Pulmonary artery endothelial cell (primary cell): ENCODE results near the gene ECT2. TPM values are rescaled to one million over a fixed set of nuclear protein-coding genes. Genes with fewer than 3 reads are reported as not detected.
"Not testable (repeated sequence)": the region's sequence is repeated elsewhere in the genome, so short reads cannot be mapped to it uniquely, and the experiment has no call there.

Experiments
- DNase-seq: peaks from one replicate; pipeline ENCODE4 v3.0.0-alpha.2; 2011; ENCODE audit warnings: low read depth, low spot score
- total RNA-seq: library from RNA; depleted of rRNA; stranded (reverse); fragments of >200 nt; gene quantifications from 2 replicates; pipeline ENCODE4 v1.2.3, GENCODE V29; 2014

The ECT2 gene
- total RNA-seq, 1 donor from 2014 or later = 32.9 TPM

DNA sequence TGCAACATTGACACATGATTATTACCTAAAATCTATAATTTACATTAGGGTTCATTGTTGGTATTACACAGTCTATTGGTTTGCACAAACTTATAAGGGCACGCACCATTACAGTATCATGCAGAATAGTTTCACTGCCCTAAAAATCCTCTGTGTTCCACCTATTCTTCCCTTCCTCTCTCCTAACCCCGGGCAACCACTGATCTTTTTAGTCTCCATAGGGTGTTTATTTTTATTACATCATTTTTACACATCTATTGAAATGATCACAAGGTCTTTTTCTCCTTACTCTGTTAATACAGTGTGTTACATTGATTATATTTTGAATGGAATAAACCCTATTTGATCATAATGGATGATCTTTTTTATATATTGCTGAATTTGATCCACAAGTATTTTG lies 15.5 kb upstream of the ECT2 start:
- no peak for DNase-seq

GRCh38 chr3:172739462-172739861 lies 11.1 kb upstream of the ECT2 start:
- no peak for DNase-seq

GRCh38 chr3:172746475-172746874 lies 4.1 kb upstream of the ECT2 start:
- DNase-seq = no peak

DNA sequence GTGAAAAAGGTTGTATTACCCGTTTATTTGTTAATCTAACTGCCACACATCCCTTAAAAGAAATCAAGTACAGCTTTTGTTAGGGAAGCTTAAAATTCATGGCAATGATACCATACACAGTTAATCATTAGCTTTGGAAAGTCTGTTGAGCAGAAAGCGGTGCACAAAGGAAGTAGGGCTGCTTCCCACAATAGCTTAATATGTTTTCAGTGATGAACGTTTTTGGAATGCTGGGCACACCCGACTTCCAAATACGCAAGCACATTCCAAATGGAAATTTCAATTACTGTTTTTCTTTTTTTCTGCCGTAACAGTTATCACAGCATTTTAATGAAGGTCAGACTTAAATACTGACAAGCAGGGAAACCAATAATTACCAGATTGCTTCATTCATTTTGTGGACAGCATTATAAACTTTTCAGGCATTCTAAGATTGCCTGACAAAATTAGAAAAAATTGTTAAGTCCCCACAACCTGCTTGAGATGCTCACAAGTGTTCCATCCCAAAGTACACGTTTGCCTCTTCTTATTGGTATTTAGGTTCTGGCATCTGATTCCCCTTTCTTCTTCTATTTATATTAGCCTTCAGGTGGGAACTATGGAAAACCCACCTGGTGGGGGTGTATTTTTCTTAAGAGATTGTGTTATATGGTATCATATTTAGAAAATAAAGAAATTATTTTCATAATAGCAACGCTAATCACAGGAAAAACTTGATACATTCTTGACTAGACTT lies 1.1 kb upstream of the ECT2 start:
- DNase-seq = peak; percentile 72

DNA sequence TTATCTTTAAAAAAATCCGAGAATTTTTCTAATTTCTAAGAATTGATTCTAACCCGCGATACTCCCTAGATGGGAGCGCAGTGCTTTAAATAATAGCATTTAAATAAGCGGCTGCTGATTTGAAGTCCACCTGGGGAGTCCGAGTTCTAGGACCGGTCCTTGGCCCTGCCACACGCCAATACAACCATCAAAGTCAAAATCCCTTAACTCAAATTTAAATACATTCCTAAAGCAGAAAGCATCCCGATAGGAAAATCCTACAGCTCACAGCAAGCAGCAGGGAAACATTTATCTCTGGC lies 508 bp upstream of the ECT2 start:
- DNase-seq = no peak

DNA sequence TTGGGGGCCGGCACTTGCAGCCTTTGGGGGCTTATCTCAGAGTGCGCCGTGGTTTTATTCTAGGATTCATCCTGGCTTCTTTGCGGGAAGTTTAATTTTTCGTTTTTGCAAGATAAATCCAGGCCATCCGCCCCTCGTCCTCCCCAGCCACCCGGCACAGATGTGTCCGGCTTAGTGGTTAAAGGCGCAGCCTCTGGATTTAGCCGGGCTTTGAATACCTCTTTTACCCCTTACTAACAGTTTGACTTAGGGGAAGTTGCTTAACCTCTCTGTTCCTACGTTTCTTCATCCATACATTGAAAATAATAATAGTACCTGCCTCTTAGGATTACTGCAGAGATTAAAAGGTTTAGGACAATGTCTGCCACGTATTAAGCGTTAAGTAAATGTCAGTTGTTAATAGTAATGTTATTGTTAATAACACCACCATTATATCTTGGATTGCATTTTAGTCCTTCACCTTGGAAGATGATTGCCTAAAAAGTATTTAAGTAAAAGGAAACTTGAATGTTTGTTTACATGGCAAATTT lies 714 bp downstream of the ECT2 start:
- no peak for DNase-seq

- DNase-seq = no peak
These were observed 2.1 kb downstream of the ECT2 start for GRCh38 chr3:172752651-172753050.

DNA sequence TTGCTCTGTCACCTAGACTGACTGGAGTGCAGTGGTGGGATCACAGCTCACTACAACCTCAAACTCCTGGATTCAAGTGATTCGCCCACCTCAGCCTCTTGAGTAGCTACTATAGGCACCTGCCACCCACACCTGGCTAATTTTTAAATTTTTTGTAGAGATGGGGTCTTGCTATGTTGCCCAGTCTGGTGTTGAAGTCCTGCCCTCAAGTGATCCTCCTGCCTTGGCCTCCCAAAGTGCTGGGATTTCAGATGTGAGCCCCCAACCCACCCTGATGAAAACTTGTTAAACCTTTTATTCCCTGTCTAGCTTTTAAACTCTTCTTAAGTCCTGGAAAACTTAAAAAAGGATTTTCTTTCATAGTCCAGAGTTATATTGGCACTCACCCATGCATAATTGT lies 2.6 kb downstream of the ECT2 start:
- no peak for DNase-seq

GRCh38 chr3:172760416-172760815 lies 9.9 kb downstream of the ECT2 start:
- DNase-seq = not testable (repeated sequence)

DNA sequence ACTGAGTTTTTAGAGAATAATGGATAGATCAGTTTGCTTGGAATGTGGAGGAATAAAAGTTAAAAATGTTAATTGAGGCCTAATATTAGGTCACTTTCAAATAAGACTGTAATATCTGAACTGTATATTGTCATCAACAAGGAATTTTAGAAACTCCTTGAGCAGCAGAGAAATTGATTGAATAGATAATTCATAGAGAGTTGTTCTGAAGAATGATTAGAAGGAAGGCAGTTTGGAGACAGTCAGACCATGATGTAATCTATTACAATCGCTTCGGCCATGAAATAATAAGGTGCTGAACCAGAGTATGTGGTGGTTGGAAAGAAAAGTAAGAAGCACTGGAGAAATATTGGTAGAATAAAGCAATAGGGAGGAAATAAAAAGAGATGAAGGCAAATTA lies 15.7 kb downstream of the ECT2 start:
- no peak for DNase-seq

DNA sequence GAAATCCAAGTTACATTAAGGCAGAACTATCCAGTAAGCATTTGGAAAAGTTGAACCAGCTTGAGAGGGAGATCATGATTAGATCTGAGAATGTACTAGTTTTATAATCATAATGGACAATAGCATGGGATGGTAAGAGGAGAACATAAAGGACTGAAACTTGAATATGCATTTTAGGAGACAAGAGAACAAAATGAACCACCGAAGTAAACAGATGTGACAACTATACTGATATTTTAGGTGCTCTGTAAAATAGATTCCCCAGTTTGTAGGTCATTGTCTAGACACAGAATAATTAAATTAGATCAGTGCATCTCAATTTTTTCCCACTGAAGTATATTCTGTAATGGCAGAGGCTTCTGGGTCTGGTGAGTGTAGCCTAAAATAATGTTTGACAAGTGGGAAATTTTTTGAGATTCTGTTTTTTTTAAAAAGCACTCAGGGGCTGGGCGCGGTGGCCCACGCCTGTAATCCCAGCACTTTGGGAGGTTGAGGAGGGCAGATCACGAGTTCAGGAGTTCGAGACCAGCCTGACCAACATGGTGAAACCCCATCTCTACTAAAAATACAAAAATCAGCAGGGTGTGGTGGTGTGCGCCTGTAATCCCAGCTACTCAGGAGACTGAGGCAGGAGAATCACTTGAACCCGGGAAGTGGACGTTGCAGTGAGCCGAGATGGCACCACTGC lies 16.3 kb downstream of the ECT2 start:
- no peak for DNase-seq

DNA sequence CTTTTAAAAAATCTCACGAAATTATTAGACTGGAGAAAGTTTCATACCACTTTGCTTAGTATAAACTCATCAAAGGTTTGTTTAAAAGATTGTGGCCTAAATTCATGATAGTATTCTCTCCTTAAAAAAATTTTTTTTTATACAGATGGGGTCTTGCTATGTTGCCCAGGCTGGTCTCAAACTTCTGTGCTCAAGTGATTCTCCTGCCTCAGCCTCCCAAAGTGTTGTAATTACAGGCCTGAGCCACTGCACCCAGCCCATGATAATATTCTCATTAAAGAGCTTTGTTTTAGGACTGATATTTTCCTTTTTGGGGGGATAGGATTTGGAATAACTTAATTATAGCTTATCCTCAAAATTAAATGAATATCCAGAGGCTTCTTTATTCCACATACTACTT lies 19.9 kb downstream of the ECT2 start:
- no peak for DNase-seq

GRCh38 chr3:172771672-172772071 lies 21.1 kb downstream of the ECT2 start:
- no peak for DNase-seq

DNA sequence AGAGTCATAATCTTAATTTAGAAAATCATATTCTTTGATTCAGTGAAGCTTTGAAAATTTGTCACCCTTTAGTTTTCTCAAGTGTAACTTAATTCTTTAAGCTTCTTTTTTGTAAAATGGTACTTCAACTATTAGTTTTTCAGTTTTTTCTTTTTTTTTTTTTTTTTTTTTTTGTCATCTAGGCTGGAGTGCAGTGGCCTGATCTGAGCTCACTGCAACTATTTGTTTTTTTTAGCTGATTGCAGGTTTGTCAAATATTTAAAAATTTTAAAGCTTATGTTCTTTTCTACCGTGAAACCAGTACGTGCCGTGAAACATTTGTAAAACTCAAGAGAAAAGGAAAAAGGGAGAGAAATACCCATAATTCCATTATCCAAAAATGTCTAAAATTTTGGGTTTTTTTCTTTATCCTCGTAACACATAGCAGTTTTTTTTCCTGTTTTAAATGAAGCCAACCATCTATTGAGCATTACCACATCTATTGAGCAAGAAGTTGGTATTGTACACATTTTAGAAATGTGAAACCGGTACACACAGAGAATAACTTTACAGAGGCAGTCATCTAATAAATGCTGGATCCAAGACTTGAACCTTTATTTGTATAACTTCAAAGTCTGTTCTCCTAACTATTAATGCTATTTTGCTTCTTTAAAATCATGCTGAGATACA lies 25.7 kb downstream of the ECT2 start:
- DNase-seq = no peak

GRCh38 chr3:172777901-172778300 lies 27.4 kb downstream of the ECT2 start:
- no peak for DNase-seq

DNA sequence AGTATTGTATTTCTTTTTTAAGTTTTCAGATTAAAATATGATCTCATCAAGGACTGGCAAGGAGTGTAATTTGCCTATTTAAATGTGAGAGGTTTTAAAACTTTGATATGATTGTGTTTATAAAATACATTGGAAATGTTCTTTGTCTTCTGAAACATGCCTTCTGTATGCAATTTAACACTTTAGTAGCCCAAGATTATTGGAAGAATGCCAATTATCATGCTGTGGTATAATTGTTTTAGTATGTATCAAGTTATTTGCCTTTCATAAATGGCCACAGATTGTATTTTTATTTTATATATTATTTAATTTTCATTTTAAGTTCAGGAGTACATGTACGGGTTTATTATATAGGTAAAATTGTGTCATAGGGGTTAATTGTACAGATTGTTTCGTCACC lies 31.7 kb downstream of the ECT2 start:
- no peak for DNase-seq

- no peak for DNase-seq
These were observed 35.5 kb downstream of the ECT2 start for GRCh38 chr3:172786036-172786435.

GRCh38 chr3:172787019-172787418 lies 36.5 kb downstream of the ECT2 start:
- DNase-seq = no peak

DNA sequence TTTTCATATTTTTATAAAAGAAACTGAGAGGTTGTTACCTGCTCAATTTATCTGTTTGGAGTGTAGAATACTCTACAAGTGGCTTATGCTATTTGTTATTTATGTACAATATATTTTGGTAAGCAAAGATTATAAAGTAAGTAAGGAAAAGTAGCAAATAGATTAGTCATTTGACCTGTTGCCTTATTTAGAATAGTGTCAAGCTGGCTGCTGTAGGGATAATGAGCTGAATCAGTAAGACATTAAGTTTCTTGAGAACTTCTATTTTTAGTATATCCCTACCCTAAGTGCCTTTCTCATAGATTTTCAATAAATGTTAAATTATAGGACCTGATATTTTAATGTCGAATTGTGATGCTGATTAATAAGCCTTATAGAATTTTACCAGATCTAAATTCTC lies 37.2 kb downstream of the ECT2 start:
- no peak for DNase-seq

DNA sequence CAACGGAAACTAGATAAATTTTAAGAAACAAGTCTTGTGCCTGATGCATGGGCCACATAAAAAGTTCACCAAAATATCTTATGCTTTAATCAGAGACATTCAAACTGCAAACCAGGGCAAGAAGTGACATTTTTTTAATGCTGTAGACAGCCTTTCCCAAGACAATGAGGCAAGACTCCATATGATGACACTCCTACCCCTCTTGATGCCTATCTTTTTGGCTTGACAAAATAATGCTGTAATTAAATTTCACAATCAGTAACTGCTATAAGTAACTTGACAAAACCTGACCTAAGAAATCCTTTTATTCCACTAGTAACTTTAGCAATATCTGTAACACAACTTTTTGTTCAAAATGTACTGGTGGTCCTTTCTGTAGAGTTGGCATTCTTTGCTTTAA lies 48.7 kb downstream of the ECT2 start:
- DNase-seq = no peak

GRCh38 chr3:172800156-172800555 lies 49.6 kb downstream of the ECT2 start:
- no peak for DNase-seq

DNA sequence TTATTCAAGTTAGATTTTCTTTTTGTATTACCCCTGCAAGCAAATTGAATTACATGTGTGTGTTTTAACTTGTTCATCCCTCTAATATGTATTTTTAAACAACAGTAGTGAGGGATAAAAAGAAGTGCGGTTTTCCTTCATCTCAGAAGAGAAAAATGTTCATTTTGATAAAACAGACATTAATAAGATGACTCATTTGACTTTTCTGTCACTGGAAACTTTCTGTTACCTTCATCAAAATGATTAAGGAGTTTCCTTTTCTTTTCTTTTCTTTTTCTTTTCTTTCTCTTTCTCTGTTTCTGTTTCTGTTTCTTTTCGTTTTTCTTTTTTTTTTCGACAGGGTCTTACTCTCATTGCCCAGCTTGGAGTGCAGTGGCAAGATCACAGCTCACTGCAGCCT lies 53.0 kb downstream of the ECT2 start:
- DNase-seq = no peak

DNA sequence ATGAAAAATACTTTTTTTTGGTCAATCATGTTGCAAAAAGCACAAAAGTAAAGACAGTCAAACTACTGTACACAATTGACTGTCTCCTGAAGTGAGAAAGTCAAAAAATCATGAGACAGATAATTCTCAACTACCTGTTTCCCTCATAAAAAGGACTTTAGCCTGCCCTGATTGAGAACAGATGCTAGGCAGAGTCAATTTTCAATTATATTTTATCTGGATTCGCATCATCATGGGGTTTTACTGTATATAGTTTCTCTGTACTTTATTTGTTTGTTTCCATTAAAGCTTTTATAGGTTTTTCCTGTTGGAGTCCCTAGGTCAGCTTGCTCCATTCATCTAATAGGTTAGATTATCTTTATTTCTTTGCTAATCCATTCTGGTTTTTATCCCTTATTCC lies 53.8 kb downstream of the ECT2 start:
- no peak for DNase-seq
